ENCODE results near the gene MAP7.

Gene MAP7

DNA sequence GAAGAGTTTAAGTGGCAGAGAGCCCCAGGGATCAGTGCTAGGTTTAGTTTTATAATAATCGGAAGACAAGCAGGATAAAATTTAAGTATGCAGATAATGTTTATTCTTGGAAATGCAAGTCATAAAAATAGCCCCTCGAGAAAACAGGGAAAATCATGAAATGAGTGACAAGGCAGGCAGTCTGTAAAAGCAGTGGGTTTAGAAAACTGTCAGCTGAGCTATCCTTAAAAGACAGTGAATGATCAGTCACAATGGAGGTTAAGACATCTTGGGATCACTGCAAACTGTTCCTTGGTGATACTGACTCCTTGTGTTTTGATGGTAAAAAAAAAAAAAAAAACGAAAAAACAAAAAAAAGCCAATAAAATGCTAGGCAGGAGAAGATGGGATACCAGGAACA, 199.3 kb downstream of the MAP7 start:
- ChIA-PET CTCF (no interaction called here), POLR2A (ENCODE audit: low non-redundant PET) (no interaction called here)

DNA sequence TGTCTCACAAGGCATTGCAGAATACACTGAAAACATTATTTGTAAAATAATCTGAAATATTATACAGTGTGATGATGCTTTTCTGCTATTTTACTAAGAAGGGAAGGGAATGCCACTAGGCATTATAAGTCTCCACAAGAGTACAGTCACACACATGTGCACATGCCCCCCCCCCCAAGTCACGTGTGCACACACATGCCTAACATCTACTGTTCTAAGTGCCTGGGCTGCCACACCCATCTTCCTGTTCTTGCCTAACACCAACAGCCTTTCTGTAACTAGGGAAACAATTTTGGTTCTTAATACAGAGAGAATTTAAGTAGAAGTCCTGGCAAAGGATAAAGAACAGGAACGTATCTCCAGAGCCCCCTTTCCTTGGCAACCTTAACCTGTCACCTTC, 202.4 kb downstream of the MAP7 start:
- CTCF ChIA-PET = interaction anchor here (0.6 to 0.7 kb wide), 2 partner anchors 28 to 395 kb away, joined by 3 to 4 read pairs; no protein-coding TSS in a partner anchor

More for the DNA sequence above, 199.3 kb downstream of the MAP7 start:
- no peak for DNase-seq (ENCODE audit: low spot score)
- TF ChIP-seq, protein P1, sequence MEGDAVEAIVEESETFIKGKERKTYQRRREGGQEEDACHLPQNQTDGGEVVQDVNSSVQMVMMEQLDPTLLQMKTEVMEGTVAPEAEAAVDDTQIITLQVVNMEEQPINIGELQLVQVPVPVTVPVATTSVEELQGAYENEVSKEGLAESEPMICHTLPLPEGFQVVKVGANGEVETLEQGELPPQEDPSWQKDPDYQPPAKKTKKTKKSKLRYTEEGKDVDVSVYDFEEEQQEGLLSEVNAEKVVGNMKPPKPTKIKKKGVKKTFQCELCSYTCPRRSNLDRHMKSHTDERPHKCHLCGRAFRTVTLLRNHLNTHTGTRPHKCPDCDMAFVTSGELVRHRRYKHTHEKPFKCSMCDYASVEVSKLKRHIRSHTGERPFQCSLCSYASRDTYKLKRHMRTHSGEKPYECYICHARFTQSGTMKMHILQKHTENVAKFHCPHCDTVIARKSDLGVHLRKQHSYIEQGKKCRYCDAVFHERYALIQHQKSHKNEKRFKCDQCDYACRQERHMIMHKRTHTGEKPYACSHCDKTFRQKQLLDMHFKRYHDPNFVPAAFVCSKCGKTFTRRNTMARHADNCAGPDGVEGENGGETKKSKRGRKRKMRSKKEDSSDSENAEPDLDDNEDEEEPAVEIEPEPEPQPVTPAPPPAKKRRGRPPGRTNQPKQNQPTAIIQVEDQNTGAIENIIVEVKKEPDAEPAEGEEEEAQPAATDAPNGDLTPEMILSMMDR (conservative IDR thresholded peaks at IDR 0.05; ENCODE audit: low read depth) = no peak
- H3K27ac ChIP-seq = no peak overlapping the region

DNA sequence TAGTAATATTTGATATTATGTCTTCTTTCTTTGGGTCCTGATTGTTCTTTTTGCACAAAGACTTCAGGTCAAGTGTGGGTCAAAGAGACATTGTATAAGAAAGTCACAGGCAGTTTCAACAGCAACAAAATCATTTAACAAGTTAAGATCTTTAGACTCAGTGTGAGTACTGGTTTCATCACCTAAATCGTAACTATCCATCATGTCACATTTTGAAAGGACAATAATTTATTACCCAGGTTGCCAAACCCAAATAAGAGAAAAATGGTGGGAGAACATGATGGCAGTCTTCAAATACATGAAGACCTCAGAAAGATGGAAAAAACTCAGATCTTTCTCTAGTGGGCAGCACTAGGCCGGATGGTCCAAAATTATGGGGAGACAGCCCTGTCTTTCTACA, 205.1 kb downstream of the MAP7 start:
- H3K27ac ChIP-seq = no peak overlapping the region
- no peak for DNase-seq (ENCODE audit: low spot score)
- TF ChIP-seq, protein P1 (conservative IDR thresholded peaks at IDR 0.05; ENCODE audit: low read depth) = no peak
- ChIA-PET CTCF (no interaction called here), POLR2A (ENCODE audit: low non-redundant PET) (no interaction called here)

More for the DNA sequence above, 202.4 kb downstream of the MAP7 start:
- H3K27ac ChIP-seq = no peak overlapping the region
- TF ChIP-seq, protein P1 (conservative IDR thresholded peaks at IDR 0.05; ENCODE audit: low read depth) = no peak
- DNase-seq (ENCODE audit: low spot score) = peak; percentile 67
- POLR2A ChIA-PET (ENCODE audit: low non-redundant PET) = no interaction called here

DNA sequence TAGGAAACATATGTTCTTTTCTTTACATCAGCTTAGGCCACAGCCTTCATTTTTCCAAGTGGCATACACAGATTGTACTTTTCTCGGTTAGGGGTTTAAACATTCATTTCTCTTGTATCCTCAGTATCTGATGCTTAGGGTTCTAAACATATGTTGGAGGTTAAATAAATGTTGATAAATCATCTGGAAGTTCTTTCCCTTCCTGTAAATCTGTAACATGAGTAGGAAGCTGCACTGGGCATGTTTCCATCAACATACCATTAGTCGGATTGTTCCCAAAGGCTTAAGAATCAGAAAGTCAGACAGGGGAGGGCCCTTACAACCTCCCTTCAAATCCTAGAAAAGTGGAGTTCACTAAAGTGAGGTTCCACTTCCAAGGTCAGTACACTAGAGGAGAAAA, 205.8 kb downstream of the MAP7 start:
- H3K27ac ChIP-seq = no peak overlapping the region
- no peak for DNase-seq (ENCODE audit: low spot score)
- TF ChIP-seq, protein P1 (conservative IDR thresholded peaks at IDR 0.05; ENCODE audit: low read depth) = no peak
- POLR2A ChIA-PET (ENCODE audit: low non-redundant PET) = no interaction called here
- CTCF ChIA-PET = no interaction called here

DNA sequence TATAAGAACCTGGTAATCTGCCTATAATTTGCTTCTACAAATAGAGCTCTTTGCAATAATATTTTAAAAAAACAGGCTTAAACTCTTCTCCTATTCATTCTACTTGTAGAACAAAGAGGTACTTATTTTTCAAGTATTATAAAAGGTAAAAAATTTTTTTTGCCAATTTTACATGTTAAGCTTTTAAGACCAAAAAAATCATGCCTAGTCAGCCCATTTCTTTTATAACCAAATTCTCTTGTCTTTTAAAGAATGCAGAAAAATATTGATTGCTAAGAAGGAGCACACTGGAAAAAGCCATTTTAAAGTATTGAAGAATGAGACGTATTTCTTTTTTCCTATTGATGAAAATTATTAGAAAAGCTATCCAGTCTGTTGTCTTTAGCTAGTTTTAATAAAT, 206.5 kb downstream of the MAP7 start:
- TF ChIP-seq, protein P1 (conservative IDR thresholded peaks at IDR 0.05; ENCODE audit: low read depth) = no peak
- ChIA-PET POLR2A (ENCODE audit: low non-redundant PET) (no interaction called here), CTCF (no interaction called here)
- no peak for DNase-seq (ENCODE audit: low spot score)
- H3K27ac ChIP-seq = no peak overlapping the region

DNA sequence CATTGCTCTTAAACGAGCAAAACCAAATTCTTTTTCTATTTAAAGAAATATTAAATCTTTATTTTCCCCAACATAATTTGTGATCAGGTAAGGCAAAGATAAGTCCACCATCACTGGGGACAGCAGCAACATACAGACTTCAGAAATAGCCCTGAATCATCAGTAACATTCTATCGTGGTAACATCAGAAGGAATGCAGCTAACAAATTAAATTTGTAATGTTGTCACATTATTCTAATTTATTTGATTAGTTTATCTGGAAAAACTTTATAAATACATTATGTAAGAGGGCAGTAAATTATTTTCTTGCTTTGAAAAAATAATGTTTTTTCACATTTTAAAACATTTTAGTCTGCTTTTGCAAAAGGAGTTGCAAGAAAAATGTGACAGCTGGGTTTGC, 206.9 kb downstream of the MAP7 start:
- TF ChIP-seq, protein P1 (conservative IDR thresholded peaks at IDR 0.05; ENCODE audit: low read depth) = no peak
- ChIA-PET CTCF (interaction anchor here (0.6 kb wide), 1 partner anchor 44 kb away, joined by 3 read pairs; no protein-coding TSS in a partner anchor), POLR2A (ENCODE audit: low non-redundant PET) (no interaction called here)
- no peak for DNase-seq (ENCODE audit: low spot score)
- no peak overlapping the region for H3K27ac ChIP-seq

DNA sequence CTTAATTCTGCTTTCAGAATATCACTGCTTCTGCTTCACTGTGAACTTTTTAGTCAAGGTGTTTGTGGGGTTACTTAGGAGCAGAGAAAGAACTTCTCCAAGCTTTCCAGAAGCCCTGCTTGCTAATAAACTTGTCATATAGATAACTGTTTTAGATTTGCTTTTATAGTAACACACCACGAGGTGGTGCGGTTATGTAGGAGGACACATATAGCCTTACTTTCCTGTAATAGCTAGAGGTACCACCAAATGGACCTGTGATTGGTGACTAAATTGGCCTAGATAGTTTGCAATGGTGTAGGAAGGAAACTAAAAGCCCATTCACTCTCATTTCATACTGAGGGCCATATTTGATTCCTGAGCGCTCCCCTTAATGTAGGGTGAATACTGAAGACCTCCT, 208.3 kb downstream of the MAP7 start:
- TF ChIP-seq, protein P1 (conservative IDR thresholded peaks at IDR 0.05; ENCODE audit: low read depth) = no peak
- DNase-seq (ENCODE audit: low spot score) = no peak
- ChIA-PET CTCF (interaction anchor here (0.9 kb wide), 1 partner anchor 25 kb away, joined by 3 read pairs; no protein-coding TSS in a partner anchor), POLR2A (ENCODE audit: low non-redundant PET) (no interaction called here)
- H3K27ac ChIP-seq = no peak overlapping the region

Data from RWPE1 (cell line).